Measurements from ENCODE around the gene RBPJ.

The RBPJ gene

GRCh38 chr4:26367811-26368210 lies 47.0 kb downstream of the RBPJ start:
- H4K20me1 ChIP-seq (ENCODE audit: insufficient read depth, low read length): peaks cover 5% of the 10 kb centered on the region; the same call in 1 of the 2 replicates
- no peak overlapping the region for H3K4me3 ChIP-seq (ENCODE audit: low read length)
- H3K27me3 ChIP-seq (replicated peaks; ENCODE audit: insufficient read depth, low read length): 0 out of 2 replicates have a peak, but pooled peaks cover 3% of the 10 kb centered on the region
- H3K27ac ChIP-seq (ENCODE audit: low read length): no peak overlapping the region
- DNase-seq: no peak
- TF ChIP-seq CTCF (IDR thresholded peaks at IDR 0.05; ENCODE audit: low read length): no peak
- peaks cover 40% of the 10 kb centered on the region for H3K79me2 ChIP-seq (ENCODE audit: low read length)
- no peaks in the 10 kb centered on the region for H3K9me2 ChIP-seq (replicated peaks; ENCODE audit: insufficient read depth, low read length)
- no peak overlapping the region for H2AFZ ChIP-seq (ENCODE audit: low read length)
- no peak overlapping the region for H3K4me2 ChIP-seq (ENCODE audit: low read depth, low read length)
- H3K36me3 ChIP-seq (replicated peaks; ENCODE audit: insufficient read depth, low read length): no peaks in the 10 kb centered on the region
- peaks cover 11% of the 10 kb centered on the region for H3K4me1 ChIP-seq (ENCODE audit: low read length)
- H3K9ac ChIP-seq (ENCODE audit: low read length): no peak overlapping the region
- H3F3A ChIP-seq (ENCODE audit: insufficient read depth, low read length): 0 out of 2 replicates have a peak, but pooled peaks cover 8% of the 10 kb centered on the region
- H3K9me3 ChIP-seq (replicated peaks; ENCODE audit: insufficient read depth, low read length): no peaks in the 10 kb centered on the region

- Histone ChIP-seq H3K9me2 (replicated peaks; ENCODE audit: insufficient read depth, low read length) (no peaks in the 10 kb centered on the region), H3K27ac (ENCODE audit: low read length) (no peak overlapping the region), H3K36me3 (replicated peaks; ENCODE audit: insufficient read depth, low read length) (no peaks in the 10 kb centered on the region), H3K79me2 (ENCODE audit: low read length) (peaks cover 45% of the 10 kb centered on the region), H3K4me3 (ENCODE audit: low read length) (no peak overlapping the region), H3K9me3 (replicated peaks; ENCODE audit: insufficient read depth, low read length) (no peaks in the 10 kb centered on the region), H4K20me1 (ENCODE audit: insufficient read depth, low read length) (peaks cover 11% of the 10 kb centered on the region; the same call in 1 of the 2 replicates), H2AFZ (ENCODE audit: low read length) (no peak overlapping the region), H3K4me1 (ENCODE audit: low read length) (peaks cover 18% of the 10 kb centered on the region), H3K9ac (ENCODE audit: low read length) (no peak overlapping the region), H3K27me3 (replicated peaks; ENCODE audit: insufficient read depth, low read length) (0 out of 2 replicates have a peak, but pooled peaks cover 7% of the 10 kb centered on the region), H3F3A (ENCODE audit: insufficient read depth, low read length) (0 out of 2 replicates have a peak, but pooled peaks cover 11% of the 10 kb centered on the region), H3K4me2 (ENCODE audit: low read depth, low read length) (no peak overlapping the region)
- TF ChIP-seq EZH2 (optimal IDR thresholded peaks at IDR 0.05; ENCODE audit: low read depth, low read length): no peak
- TF ChIP-seq EZH2phosphoT487 (IDR thresholded peaks at IDR 0.05; ENCODE audit: low read length): no peak
- TF ChIP-seq CTCF (IDR thresholded peaks at IDR 0.05; ENCODE audit: low read length): no peak
- no peak for DNase-seq
These were observed 47.9 kb downstream of the RBPJ start for GRCh38 chr4:26368685-26369084.

- H3K9me3 ChIP-seq (replicated peaks; ENCODE audit: insufficient read depth, low read length): no peaks in the 10 kb centered on the region
- no peak overlapping the region for H3K4me2 ChIP-seq (ENCODE audit: low read depth, low read length)
- H3K4me1 ChIP-seq (ENCODE audit: low read length): peaks cover 18% of the 10 kb centered on the region
- no peaks in the 10 kb centered on the region for H3K36me3 ChIP-seq (replicated peaks; ENCODE audit: insufficient read depth, low read length)
- H3K4me3 ChIP-seq (ENCODE audit: low read length): no peak overlapping the region
- no peak overlapping the region for H3K27ac ChIP-seq (ENCODE audit: low read length)
- 0 out of 2 replicates have a peak, but pooled peaks cover 7% of the 10 kb centered on the region for H3K27me3 ChIP-seq (replicated peaks; ENCODE audit: insufficient read depth, low read length)
- H2AFZ ChIP-seq (ENCODE audit: low read length): no peak overlapping the region
- no peak for DNase-seq
- H3F3A ChIP-seq (ENCODE audit: insufficient read depth, low read length): 0 out of 2 replicates have a peak, but pooled peaks cover 11% of the 10 kb centered on the region
- peaks cover 11% of the 10 kb centered on the region; the same call in 1 of the 2 replicates for H4K20me1 ChIP-seq (ENCODE audit: insufficient read depth, low read length)
- peaks cover 43% of the 10 kb centered on the region for H3K79me2 ChIP-seq (ENCODE audit: low read length)
- H3K9ac ChIP-seq (ENCODE audit: low read length): no peak overlapping the region
- H3K9me2 ChIP-seq (replicated peaks; ENCODE audit: insufficient read depth, low read length): no peaks in the 10 kb centered on the region
- TF ChIP-seq CTCF (IDR thresholded peaks at IDR 0.05; ENCODE audit: low read length) (no peak), EZH2 (optimal IDR thresholded peaks at IDR 0.05; ENCODE audit: low read depth, low read length) (no peak), EZH2phosphoT487 (IDR thresholded peaks at IDR 0.05; ENCODE audit: low read length) (no peak)
These were observed 48.3 kb downstream of the RBPJ start for GRCh38 chr4:26369132-26369531.

Data from MM.1S (cell line).